Measurements from ENCODE around the gene PARP8.

The PARP8 gene

DNA sequence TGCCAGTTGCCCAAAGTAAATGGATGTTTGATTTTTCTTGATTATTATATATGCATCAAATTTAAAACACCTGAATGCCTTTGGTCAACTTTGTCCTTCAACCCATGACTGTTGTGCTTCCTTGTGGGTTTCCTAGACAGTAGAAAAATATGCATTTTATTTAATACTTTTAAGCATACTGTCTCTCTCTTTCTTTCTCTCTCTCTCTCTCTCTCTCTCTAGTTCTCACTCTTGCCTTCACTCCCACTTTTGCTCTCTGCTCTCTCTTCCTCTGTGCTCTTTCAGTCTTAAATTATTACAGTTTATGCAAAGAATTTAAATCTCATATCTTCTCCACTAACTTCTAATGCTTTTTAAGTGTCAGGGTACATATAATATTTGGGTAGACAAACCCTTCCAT lies 173.0 kb downstream of the PARP8 start:
- DNase-seq (ENCODE audit: low read depth in 4 of 4, low spot score in 1 of 4) = no peak

DNA sequence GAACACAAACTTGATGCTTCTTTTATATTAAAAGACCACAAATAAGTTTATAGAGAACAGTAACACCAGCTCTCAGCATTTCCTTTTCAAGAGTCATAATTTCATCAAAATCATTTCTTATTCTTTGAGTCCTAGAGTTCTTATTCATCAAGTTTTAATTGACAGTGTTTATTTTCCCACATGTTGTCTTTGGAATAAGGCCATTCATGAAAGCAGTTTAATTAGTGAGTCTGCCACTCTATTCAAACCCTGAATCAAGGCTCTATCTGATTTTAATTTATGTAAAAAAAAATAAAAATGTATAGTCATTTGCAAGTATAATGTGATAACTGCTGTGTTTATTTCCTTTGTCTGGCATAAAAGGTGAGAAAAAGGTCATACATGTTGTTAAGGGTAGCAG lies 176.7 kb downstream of the PARP8 start:
- DNase-seq (ENCODE audit: low read depth in 4 of 4, low spot score in 1 of 4) = no peak

DNA sequence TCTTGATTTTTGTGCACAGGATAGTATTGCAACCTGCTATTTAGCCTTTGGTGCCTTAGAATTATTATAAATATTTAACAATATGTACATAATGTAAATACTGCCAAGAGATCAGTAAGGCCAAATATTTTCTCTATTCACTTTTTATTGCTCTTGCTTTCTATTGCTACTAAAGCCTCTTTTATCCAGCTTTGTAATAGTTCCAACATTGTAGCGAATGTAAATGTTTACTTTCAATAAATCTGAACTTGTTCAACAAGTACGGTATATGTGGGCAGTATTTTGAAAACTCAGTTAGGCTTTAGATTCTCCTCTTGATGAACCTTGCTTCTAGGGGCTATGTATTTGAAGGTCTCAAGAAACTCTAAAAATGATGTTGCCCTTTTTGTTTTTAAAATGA lies 179.8 kb downstream of the PARP8 start:
- no peak for DNase-seq (ENCODE audit: low read depth in 4 of 4, low spot score in 1 of 4)

DNA sequence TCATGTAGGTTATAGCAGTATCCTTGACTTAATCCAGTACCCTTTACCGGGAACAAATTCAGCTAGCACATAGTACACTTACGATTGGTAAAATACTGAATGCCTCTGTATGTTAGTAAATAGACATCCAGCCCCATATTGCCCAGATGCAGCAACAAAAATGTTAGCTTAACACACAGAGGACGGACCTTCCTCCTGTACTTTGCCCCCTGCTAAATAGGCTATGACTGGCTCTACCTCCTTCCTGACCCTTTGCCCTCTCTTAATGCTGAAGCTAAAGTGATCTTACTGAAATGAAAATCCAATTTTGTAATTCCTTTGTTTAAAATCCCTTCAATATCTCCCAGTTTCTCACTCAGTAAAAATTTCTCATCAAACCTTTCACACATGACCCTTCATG lies 183.1 kb downstream of the PARP8 start:
- no peak for DNase-seq (ENCODE audit: low read depth in 4 of 4, low spot score in 1 of 4)

DNA sequence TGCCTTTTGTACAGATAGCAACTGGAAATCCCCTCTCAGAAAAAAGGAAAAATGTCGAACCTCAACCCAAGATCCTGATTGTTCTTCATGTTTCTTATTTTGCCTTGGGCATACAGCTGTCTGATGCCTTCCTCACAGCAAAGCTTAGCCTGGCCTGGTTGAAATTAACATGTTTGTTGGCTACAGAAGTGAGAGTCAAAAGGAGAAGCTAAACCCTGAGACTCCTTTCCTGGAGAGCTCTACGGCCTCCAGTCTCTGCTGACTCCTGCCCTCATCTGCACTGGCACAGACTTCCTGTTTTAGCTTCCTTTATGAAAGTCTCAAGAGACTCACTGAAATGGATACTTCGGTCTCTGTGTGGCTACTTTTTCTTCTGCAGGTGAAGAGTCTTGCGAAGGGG lies 186.7 kb downstream of the PARP8 start:
- no peak for DNase-seq (ENCODE audit: low read depth in 4 of 4, low spot score in 1 of 4)

DNA sequence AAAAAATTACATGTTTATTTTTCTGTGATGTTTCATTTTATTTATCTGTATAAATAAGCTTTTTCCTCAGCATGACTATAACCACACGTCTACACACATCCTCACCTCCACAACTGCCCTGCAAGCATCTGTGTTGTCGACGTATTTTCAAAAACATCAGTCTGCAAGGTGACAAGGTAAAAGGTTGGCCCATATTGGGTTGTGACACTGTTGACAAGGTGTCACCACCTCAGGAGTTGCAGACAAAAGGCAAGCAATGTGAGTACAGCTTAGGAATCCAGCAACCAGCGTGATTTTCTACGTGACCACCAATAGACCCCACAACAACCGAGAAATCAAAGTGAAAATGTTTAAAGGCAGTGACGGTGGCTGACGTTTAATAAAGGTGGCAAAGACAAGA lies 187.6 kb downstream of the PARP8 start:
- no peak for DNase-seq (ENCODE audit: low read depth in 4 of 4, low spot score in 1 of 4)

DNA sequence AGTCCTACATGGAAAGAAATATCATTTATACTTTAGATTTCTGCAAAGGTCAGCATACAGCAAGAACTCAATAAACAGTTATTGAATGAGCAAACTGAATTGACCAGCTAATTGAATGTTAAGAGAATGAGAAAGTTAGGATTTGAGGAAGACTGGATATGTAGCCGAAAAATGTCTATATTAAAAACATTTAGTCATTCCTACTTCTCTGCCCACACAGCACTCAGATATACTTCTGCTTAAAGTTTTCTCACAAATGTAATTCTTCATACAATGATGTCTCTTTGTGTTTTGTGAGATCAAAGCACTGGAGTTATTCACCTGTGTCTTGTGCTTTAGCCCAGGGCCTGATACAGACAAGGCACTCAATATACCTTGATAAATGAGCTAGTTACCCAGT lies 188.6 kb downstream of the PARP8 start:
- DNase-seq (ENCODE audit: low read depth in 4 of 4, low spot score in 1 of 4) = no peak

DNA sequence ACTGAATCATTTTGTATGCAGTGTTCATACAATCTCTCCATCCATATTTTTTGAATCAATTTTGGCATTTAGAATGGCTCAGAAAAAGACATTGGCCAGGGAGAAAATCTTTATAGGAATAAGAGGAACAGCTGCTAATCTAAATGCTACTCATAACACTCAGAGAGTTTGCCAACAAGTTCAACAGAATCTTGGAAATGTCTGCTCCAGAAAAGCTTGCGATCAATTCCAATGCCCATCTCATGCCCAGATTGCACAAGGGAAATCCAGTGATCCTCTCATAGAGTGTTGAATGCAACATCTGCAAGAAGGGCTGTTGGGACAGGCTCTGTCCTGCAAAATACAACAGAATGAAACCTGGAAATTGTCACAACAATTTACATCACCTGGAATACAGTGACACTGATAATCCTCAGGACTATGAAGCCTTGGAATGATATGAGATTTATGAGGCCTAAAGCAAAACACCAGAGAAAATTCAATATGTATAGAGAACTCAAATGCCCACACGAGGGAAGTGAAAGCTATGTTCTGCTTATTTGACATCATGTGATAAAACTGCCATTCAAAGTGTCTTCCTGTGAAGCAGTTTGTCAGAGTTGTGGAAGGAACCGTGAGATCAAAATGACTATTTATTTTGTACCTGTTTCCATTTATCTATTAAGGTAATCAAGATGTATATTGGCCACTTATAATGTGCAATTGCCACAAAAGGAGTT lies 190.1 kb downstream of the PARP8 start:
- no peak for DNase-seq (ENCODE audit: low read depth in 4 of 4, low spot score in 1 of 4)

DNA sequence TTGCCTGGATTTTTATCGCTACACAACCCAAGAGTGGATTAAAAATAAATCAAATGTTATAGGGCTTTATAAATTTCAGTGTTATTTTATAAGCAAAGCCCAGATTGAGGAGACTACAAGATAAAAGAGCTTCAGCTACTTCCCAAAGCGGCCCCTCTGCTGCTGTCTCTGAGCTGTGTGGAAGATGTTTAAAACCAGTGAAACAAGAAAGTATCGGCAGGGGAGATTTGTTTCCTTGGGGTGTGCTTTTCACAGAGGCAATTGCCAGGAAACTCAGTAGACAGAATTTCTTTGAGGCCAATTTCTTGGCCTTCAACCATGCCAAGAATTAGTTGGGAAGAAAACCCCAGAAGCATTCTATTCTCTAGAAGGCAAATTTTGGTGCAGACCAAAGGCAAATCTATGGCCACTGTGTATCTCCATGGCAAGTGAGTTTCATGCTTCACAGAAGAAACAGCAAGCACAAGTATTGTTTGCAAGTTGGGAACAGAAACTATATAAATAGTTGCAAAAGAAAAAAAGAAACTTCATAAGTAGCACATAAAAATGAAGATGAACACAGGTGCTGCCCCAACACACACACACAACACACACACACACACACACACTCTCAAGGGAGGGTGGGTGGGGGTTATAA lies 197.2 kb downstream of the PARP8 start:
- no peak for DNase-seq (ENCODE audit: low read depth in 4 of 4, low spot score in 1 of 4)

DNA sequence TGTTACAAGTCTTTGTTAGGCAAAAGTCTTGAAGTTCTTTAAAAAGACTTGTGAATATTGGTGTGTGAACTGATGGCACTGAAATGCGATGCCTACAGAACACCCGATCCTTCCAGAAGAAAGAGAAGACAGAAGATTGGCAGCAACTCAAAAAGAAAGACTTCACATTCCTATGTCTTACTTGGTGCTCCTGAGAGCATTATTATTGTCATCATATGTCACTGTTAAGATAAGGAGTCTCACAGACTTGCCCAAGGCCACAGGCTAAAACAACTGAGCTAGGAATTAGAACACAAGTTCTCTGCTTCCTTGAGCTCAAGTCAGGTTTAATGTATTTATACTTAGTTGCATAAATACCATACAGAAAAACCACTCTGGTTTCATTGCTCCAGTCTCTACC lies 198.0 kb downstream of the PARP8 start:
- DNase-seq (ENCODE audit: low read depth in 4 of 4, low spot score in 1 of 4) = no peak

DNA sequence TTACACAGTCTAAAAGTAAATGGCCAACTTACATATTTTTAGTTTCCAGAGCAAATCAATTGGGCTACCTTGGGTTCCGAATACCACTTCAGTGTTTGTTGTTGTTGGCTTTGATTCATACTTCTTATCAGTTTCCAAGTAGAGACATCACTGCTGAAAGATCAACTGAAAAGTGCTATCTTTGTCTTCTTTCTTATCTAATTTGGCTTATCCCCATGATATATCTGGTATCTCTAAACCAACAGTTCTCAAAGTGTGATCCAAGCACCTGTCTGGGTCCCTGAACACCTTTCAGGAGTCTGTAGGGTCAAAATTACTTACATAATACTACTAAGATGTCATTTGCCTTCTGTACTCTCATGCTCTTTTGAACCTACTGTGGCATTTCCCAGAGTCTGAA lies 200.0 kb downstream of the PARP8 start:
- no peak for DNase-seq (ENCODE audit: low read depth in 4 of 4, low spot score in 1 of 4)

DNA sequence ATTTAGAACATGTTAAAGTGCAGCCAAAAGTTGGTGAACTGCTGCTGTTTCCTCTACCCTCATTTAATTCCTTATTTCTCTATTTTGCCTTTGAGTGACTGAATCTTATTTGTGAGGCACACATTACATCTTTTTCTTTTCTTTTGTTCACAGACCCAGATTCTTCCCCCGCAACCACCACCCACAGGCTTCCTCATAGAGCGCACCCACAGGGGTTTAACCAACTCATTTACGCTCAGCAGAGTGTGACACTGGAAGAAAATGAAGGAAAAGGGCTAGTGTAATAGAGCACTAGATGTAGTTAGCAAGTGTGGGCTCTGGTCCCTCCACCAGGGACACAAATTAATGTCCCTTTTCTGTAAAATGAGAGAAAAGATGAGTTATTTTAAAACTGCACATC lies 200.7 kb downstream of the PARP8 start:
- DNase-seq (ENCODE audit: low read depth in 4 of 4, low spot score in 1 of 4) = no peak

DNA sequence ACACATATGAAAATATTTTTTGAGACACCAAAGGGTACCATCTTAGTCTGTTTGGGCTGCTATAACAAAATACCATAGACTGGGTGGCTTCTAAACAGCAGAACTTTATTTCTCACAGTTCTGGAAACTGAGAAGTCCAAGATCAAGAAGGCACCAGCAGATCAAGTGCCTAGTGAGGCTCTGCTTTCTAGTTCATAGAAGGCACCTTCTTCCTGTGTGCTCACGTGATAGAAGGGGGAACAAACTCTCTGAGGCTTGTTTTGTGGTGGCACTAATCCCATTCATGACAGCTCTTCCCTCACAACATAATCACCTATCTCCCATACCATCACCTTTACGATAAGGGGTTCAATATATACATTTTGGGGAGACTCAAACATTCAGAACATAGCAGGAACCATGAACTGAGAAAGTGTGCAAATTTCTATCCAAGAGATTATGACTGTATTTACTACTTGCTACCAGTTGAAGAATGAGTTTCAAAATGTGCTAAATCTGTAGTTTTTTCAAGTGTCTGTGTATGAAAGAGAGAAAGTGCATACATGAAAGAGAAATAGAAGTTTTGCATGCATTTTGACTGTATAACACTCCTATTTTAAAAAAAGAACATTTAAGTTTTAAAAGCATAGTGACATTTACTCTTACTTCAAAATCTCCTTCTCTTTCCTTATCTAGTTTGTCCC lies 207.3 kb downstream of the PARP8 start:
- no peak for DNase-seq (ENCODE audit: low read depth in 4 of 4, low spot score in 1 of 4)

DNA sequence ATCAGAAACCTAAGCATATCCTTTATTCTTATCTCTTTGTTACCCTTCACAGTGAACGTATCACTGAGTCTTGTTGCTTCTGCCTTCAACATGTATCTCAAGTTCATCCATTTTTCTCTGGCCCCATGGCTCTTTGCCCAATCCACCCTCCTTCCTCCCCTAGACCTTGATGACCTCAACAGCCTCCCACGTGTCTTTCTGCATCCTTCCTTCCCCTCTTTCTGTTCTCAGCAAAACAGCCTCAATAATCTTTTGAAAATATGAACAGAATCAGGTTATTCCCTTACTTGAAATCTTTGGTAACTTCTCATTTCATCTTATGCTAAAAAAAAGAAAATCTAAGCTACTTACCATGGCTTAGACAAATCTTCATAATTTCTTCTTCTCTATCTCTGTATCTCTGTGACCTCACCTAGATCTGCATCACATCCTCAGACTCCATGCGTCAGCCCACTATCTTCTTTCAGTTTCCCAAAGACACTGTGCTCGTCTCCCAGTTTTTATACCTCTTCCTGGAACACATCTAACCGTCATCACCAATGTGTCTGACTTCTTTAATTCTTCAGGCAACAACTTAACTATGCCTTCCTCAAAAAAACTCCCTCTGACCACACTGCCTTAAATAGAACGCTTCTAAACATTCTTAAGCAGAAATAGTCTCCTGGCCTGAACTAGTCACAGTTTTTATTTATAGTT lies 208.0 kb downstream of the PARP8 start:
- no peak for DNase-seq (ENCODE audit: low read depth in 4 of 4, low spot score in 1 of 4)

DNA sequence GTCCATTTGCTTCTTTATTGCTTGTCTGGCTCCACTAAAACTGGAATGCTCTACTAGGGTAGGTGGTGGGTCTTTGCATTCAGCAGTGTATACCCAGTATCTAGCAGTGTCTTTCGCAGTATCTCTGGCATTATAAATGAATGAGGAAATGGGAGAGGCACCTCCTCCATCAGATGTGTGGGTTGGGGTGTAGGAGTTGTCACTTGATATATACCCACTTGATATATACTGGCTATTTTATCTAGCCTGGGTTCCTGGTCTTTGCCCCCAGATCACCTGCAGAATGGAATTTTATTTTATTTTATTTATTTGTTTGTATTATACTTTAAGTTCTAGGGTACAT lies 208.5 kb downstream of the PARP8 start:
- no peak for DNase-seq (ENCODE audit: low read depth in 4 of 4, low spot score in 1 of 4)

DNA sequence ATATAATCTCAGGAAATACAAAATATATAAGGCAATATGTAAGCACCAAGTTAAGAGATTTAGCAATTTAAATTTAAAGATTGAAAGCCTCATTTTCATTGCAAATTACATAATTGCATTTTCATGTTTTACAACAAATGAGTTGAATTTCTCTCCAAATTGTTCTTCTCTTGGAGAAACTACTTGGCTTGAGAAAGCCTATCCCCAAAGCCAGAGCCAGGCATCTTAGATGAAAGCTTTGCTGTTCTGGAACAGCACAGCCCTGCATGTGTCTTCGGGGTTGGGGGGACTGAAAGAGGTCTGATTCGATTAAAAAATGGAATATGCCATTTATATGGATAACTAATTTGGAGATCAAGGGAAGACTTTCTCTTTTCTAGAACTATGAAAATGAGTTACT lies 212.0 kb downstream of the PARP8 start:
- DNase-seq (ENCODE audit: low read depth in 4 of 4, low spot score in 1 of 4) = no peak

DNA sequence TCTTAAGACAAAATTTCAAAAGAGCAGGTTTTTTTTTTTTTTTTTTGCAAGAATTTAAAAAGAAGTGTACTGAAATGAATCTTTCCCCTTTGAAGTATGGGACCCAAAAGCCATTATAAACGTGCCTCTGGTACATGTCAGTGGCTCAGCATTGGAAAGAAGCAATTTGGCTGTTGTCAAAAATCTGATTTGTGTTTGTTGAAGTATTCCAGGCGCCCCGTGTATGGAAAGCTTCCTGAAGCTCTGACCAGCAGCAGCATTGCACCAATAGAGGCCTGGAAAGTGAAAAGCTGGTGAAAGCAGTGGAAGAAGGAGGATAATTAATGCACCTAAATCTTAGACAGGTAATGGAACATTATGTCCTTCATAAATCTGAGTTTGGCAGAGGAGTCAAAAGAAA lies 215.0 kb downstream of the PARP8 start:
- no peak for DNase-seq (ENCODE audit: low read depth in 4 of 4, low spot score in 1 of 4)

DNA sequence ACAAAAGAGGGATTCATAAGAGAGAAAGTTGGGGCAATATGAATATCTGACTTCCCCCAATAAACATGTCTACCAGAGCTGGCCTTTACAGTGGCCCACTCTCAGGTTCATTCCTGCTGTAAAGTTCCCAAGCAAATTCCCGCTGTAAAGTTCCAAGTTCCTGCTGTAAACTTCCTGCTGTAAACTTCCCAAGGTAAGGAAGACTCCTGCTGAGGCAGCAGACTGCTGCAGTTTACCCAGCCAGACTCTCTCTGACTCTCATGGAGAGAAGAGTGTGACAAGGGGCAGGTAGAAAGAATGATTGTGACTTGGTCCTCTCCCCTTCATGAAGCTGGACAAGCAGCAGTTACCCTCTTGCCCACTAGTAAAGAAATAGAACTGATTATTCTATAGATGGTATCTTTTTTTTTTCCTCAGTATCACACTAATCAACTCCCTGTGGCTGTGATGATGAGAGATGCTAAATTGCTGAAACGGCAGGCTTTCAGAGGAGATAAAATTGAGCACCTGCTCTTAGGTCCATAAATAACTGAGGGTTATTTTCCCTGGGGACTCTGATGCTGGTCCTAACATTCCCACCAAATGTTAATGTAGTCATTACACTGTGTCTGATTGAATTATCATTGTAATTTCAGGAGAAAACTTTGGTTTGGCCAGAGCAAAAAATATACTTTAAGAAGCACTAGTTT lies 220.4 kb downstream of the PARP8 start:
- DNase-seq (ENCODE audit: low read depth in 4 of 4, low spot score in 1 of 4) = no peak

DNA sequence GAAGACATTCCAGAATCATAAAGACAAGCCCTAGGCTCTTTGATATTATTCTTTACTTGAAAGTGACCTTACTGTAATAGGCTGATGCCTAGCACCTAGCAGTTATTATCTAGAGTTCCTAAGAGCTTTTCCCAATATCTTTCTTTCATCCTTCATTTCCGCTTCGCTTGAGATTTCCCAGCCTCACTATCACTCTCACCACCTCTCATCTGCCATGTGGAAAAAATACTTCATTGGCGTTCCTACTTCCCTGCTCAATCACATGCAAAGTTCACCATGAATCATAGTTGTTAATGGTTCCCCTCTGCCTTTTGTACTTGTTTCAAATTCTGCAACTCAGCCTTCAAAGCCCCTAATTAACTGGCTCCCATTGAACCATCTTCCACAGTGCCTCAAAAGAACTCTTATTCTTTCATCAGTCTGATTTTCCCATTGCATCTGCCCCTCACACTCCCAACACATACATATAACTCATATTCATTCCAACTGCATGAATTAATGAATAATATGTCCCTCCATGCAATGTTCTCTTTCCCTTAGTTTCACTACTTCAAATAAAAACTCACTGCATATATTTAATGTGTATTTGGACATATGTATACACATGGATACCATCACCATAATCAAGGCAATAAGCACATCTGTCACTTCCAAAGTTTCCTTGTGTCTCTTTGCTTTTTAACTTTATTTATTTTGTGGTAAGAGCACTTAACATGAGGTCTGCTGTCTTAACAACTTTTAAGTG lies 221.6 kb downstream of the PARP8 start:
- no peak for DNase-seq (ENCODE audit: low read depth in 4 of 4, low spot score in 1 of 4)

DNA sequence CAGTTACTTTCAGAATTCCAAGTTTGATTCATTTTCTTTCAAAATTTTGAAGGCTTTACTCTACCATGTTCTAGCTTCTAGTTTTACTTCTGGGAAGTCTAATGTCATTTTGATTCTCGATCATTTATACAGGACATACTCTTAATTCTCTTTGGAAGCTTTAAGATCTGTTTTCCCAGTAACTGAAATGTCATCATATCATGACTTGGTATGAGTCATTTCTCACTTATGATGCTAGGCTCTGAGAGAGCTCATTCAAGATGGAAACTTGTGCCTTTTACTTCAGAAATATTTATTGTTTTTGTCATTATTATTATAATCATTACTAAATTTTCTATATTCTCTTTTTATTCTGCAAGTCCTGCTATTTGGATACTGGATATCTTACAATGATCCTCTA lies 222.3 kb downstream of the PARP8 start:
- DNase-seq (ENCODE audit: low read depth in 4 of 4, low spot score in 1 of 4) = no peak

DNA sequence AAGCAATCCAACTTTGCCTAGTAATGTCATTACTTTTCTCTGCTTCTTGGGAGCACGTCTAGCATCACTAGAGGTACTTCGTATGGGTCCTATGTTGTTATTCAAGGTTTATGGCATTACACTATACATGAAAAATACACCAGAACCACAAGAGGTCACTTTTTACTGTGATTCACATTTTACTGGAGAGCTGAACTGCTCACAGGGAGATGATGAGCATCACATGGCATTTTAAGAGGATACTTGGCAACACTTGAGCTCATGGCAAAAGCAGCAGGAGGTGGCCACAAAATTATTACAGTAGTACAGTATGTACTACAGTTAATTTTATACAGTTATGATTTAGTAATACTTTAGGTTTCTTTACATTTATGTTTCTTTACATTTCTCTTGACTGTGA lies 223.4 kb downstream of the PARP8 start:
- no peak for DNase-seq (ENCODE audit: low read depth in 4 of 4, low spot score in 1 of 4)

Measured in stimulated activated CD4-positive, alpha-beta T cell treated with anti-CD3 and anti-CD28 coated beads, Interleukin-1b, Interleukin-23, amount 100 ng/mL, for 24 hours (primary cell).